ENCODE measurements around the gene PNPLA7.

DNA sequence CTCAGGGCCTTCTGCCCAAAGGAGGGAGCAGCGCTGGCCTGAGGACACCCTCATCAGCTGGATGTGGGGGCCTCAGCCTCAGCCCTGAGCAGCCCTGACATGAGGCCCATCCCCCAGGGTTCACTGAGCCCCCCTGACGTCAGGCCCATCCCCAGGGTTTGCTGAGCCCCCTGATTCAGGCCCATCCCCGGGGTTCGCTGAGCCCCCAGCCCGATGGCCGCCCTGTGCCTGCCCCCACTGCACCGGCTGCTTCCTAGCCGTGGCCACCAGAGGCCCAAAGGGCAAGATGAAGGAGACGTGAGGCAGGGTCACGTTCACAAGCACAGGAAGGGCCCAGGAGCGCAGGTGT lies 71.6 kb downstream of the PNPLA7 start:
- TF ChIP-seq CTCF (IDR thresholded peaks at IDR 0.05; ENCODE audit: control extremely low read depth in 1 of 3, insufficient read depth in 1 of 3, low read depth in 1 of 3, low read length in 3 of 3): no peak
- TF ChIP-seq MAFK (IDR thresholded peaks at IDR 0.05; ENCODE audit: low read depth, low read length): no peak
- TF ChIP-seq EZH2 (IDR thresholded peaks at IDR 0.05; ENCODE audit: low read depth, low read length, severe bottlenecking): no peak
- no peak for TF ChIP-seq EP300 (IDR thresholded peaks at IDR 0.05; ENCODE audit: borderline replicate concordance in 1 of 2, low read depth in 2 of 2, low read length in 2 of 2)
- TF ChIP-seq, protein P1, sequence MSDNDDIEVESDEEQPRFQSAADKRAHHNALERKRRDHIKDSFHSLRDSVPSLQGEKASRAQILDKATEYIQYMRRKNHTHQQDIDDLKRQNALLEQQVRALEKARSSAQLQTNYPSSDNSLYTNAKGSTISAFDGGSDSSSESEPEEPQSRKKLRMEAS (IDR thresholded peaks at IDR 0.05): no peak
- no peak for TF ChIP-seq TCF12 (IDR thresholded peaks at IDR 0.05; ENCODE audit: low read depth, low read length)
- TF ChIP-seq BACH1 (IDR thresholded peaks at IDR 0.05; ENCODE audit: low read length): no peak
- no peak for TF ChIP-seq SIN3A (conservative IDR thresholded peaks at IDR 0.05 in 1 of 2, IDR thresholded peaks at IDR 0.05 in 1 of 2; ENCODE audit: low read depth in 1 of 2, low read length in 2 of 2)
- TF ChIP-seq HDAC2 (IDR thresholded peaks at IDR 0.05; ENCODE audit: borderline replicate concordance in 1 of 2, low read depth in 2 of 2, low read length in 2 of 2): no peak
- no peak for TF ChIP-seq NRF1 (IDR thresholded peaks at IDR 0.05; ENCODE audit: low read depth, low read length)
- TF ChIP-seq POLR2AphosphoS5 (IDR thresholded peaks at IDR 0.05; ENCODE audit: low read depth, low read length): no peak
- no peak for TF ChIP-seq ATF3 (IDR thresholded peaks at IDR 0.05; ENCODE audit: insufficient read depth, low read depth, low read length)
- no peak for TF ChIP-seq TAF7 (optimal IDR thresholded peaks at IDR 0.05; ENCODE audit: borderline replicate concordance, low read depth, low read length)

All from H1 (cell line).